GM23338 (cell line): Measurements from ENCODE around the gene CD6. TPM values are rescaled to one million over a fixed set of nuclear protein-coding genes. Genes with fewer than 3 reads are reported as not detected.

Experiments used
- ATAC-seq: fragments of 200-7000 bp; cut with Tn5 transposase; 3 replicates; pipeline ENCODE4 v1.9.1; 2020
- DNase-seq: peaks from one replicate; pipeline ENCODE4 v3.0.0-alpha.2; 2015; ENCODE audit warnings: low spot score
- H2AFZ ChIP-seq: fragments of 200-600 bp; sonication (generic); 2 replicates; pipeline ENCODE4 v1.8.0; 2016; ENCODE audit warnings: antibody characterized with exemption, mild to moderate bottlenecking, moderate library complexity
- H3F3A ChIP-seq: fragments of 200-600 bp; sonication (generic); replicated peaks from 2 replicates; pipeline ENCODE4 v1.8.0; 2017; ENCODE audit warnings: antibody characterized with exemption, mixed run types, low read depth
- H3K27ac ChIP-seq: fragments of 200-600 bp; sonication (generic); 2 replicates; pipeline ENCODE4 v1.6.1; 2016; ENCODE audit warnings: low read depth
- H3K27me3 ChIP-seq: fragments of 200-600 bp; sonication (generic); 2 replicates; pipeline ENCODE4 v1.8.0; 2016; ENCODE audit warnings: mild to moderate bottlenecking, mixed run types, moderate library complexity; ENCODE audit not compliant: insufficient read depth
- H3K36me3 ChIP-seq: fragments of 200-600 bp; sonication (generic); 2 replicates; pipeline ENCODE4 v1.8.0; 2016; ENCODE audit warnings: mild to moderate bottlenecking; ENCODE audit not compliant: insufficient read depth
- H3K4me1 ChIP-seq: fragments of 200-600 bp; sonication (generic); 2 replicates; pipeline ENCODE4 v1.8.0; 2016; ENCODE audit warnings: mild to moderate bottlenecking, moderate library complexity; ENCODE audit not compliant: insufficient read depth
- H3K4me2 ChIP-seq: fragments of 200-600 bp; sonication (generic); 2 replicates; pipeline ENCODE4 v1.7.1; 2017; ENCODE audit warnings: mixed run types
- H3K4me3 ChIP-seq: fragments of 200-600 bp; sonication (generic); 2 replicates; pipeline ENCODE4 v1.6.1; 2016; ENCODE audit warnings: mixed run types
- H3K79me2 ChIP-seq: fragments of 200-600 bp; sonication (generic); replicated peaks from 2 replicates; pipeline ENCODE4 v1.8.0; 2017; ENCODE audit warnings: mild to moderate bottlenecking; ENCODE audit not compliant: insufficient read depth
- H3K9me2 ChIP-seq: fragments of 200-600 bp; sonication (generic); 2 replicates; pipeline ENCODE4 v1.8.0; 2017; ENCODE audit not compliant: insufficient read depth
- H4K20me1 ChIP-seq: fragments of 200-600 bp; sonication (generic); replicated peaks from 2 replicates; pipeline ENCODE4 v1.8.0; 2017; ENCODE audit warnings: mild to moderate bottlenecking; ENCODE audit not compliant: insufficient read depth
- H3K27ac Mint-ChIP-seq: 2 replicates; pipeline ENCODE4 v1.8.0; 2020; ENCODE audit warnings: inconsistent platforms, mild to moderate bottlenecking, moderate library complexity, mixed read lengths
- H3K27me3 Mint-ChIP-seq: 3 replicates; pipeline ENCODE4 v1.8.0; 2022; ENCODE audit warnings: low read depth, mild to moderate bottlenecking, moderate library complexity, mixed read lengths, inconsistent platforms; ENCODE audit not compliant: insufficient read depth, poor library complexity
- H3K36me3 Mint-ChIP-seq: 3 replicates; pipeline ENCODE4 v1.8.0; 2021; ENCODE audit warnings: low read depth, mild to moderate bottlenecking, inconsistent platforms, moderate library complexity, mixed read lengths
- H3K4me1 Mint-ChIP-seq: 3 replicates; pipeline ENCODE4 v1.8.0; 2020; ENCODE audit warnings: mild to moderate bottlenecking, inconsistent platforms, mixed read lengths
- H3K4me3 Mint-ChIP-seq: 3 replicates; pipeline ENCODE4 v1.8.0; 2021; ENCODE audit warnings: moderate library complexity, mild to moderate bottlenecking, inconsistent platforms, mixed read lengths
- H3K9me3 Mint-ChIP-seq: 3 replicates; pipeline ENCODE4 v1.8.0; 2020; ENCODE audit warnings: moderate library complexity, mild to moderate bottlenecking, inconsistent platforms, mixed read lengths
- CREB1 ChIP-seq: fragments of 250-450 bp; sonication (Bioruptor Pico); IDR thresholded peaks from 2 replicates; pipeline ENCODE4 v1.5.0; 2020; ENCODE audit warnings: low read depth, mild to moderate bottlenecking, moderate library complexity
- CTCF ChIP-seq, 2 experiments: fragments of 200-600 bp in 1 of 2; sonication (generic) in 1 of 2; conservative IDR thresholded peaks; 2 replicates each; pipeline versions ENCODE4 v1.5.1 to v1.6.1; 2016 to 2017; ENCODE audit warnings: antibody characterized with exemption in 2 of 2, low read depth in 2 of 2, mild to moderate bottlenecking in 2 of 2, moderate library complexity in 1 of 2
- EZH2 ChIP-seq: fragments of 200-600 bp; sonication (generic); IDR thresholded peaks from one replicate; pipeline ENCODE4 v1.8.0; 2017; ENCODE audit warnings: antibody characterized with exemption, mild to moderate bottlenecking, low read depth; ENCODE audit not compliant: unreplicated experiment
- EZH2phosphoT487 ChIP-seq: fragments of 200-600 bp; sonication (generic); IDR thresholded peaks from one replicate; pipeline ENCODE4 v1.8.1; 2018; ENCODE audit warnings: antibody characterized with exemption; ENCODE audit not compliant: unreplicated experiment
- JUNB ChIP-seq: IDR thresholded peaks from one replicate; pipeline ENCODE4 v1.6.1; 2016; ENCODE audit warnings: antibody characterized with exemption; ENCODE audit not compliant: unreplicated experiment
- NANOG ChIP-seq: IDR thresholded peaks from 2 replicates; pipeline ENCODE4 v1.6.1; 2016; ENCODE audit warnings: antibody characterized with exemption, borderline replicate concordance
- POLR2AphosphoS5 ChIP-seq: IDR thresholded peaks from 2 replicates; pipeline ENCODE4 v1.6.1; 2016; ENCODE audit warnings: antibody characterized with exemption, low read depth
- STAT1 ChIP-seq: IDR thresholded peaks from one replicate; pipeline ENCODE4 v1.6.1; 2016; ENCODE audit warnings: antibody characterized with exemption; ENCODE audit not compliant: unreplicated experiment
- ZNF114 ChIP-seq: fragments of 250-450 bp; sonication (Bioruptor Pico); IDR thresholded peaks from 2 replicates; pipeline ENCODE4 v1.5.0; 2020; ENCODE audit warnings: mild to moderate bottlenecking, moderate library complexity
- ZNF331 ChIP-seq: fragments of 250-450 bp; sonication (Bioruptor Pico); IDR thresholded peaks from 2 replicates; pipeline ENCODE4 v1.5.0; 2020; ENCODE audit warnings: low read depth, mild to moderate bottlenecking, moderate library complexity
- polyA plus RNA-seq: library from polyadenylated mRNA; unstranded; fragments of >200 nt; fragmentation: Nextera tagmentation; extraction: Ambion mirVana; gene quantifications from 2 replicates; pipeline ENCODE4 v1.2.1, GENCODE V29; 2016
- total RNA-seq: library from RNA; depleted of rRNA; stranded (reverse); fragments of >200 nt; shearing (Covaris generic); gene quantifications from 2 replicates; pipeline ENCODE4 v1.2.3, GENCODE V29; 2014
- TF ChIP-seq, protein P1 (sequence below): IDR thresholded peaks from one replicate; pipeline ENCODE4 v1.6.1; 2018; ENCODE audit warnings: antibody characterized with exemption; ENCODE audit not compliant: unreplicated experiment
- TF ChIP-seq, protein P2 (sequence below): IDR thresholded peaks from 2 replicates; pipeline ENCODE4 v1.6.1; 2016; ENCODE audit warnings: antibody characterized with exemption

Gene CD6
- total and polyA plus RNA-seq, 2 experiments from 2014 or later = 0.49 TPM; not detected in 1

DNA sequence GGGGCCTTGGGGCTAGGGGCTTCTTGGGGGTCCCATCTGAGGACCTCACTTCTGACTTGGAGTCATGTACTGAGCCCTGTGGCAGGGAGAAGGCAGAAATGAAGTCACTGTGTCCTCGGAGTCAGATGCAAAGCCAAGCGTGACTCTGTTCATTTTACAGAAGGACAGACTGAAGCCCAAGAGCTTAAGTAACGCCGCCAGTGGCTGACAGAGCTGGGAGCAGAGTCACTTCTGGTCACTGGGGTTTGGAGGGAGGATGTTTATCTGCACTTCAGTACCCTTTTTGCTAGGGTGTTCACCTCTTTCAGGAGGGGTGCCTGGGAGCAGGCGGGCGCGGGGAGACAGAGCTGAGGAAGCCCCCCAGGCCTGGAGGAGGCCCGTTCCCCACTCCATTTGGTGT lies 10.7 kb downstream of the CD6 start:
- no peaks in the 10 kb centered on the region for H3K4me1 Mint-ChIP-seq
- H3K36me3 Mint-ChIP-seq = no peaks in the 10 kb centered on the region
- DNase-seq (no peak), ATAC-seq (no peak)
- no peaks in the 10 kb centered on the region for H4K20me1 ChIP-seq
- H3K36me3 ChIP-seq = no peaks in the 10 kb centered on the region
- no peak overlapping the region for H3K27ac ChIP-seq
- H3K4me3 Mint-ChIP-seq = no peak overlapping the region
- no peak overlapping the region for H2AFZ ChIP-seq
- H3K27me3 ChIP-seq = no peaks in the 10 kb centered on the region
- H3K4me2 ChIP-seq = no peak overlapping the region
- no peak for TF ChIP-seq ZNF114 (CRISPR knock-in tag)
- TF ChIP-seq EZH2phosphoT487 = no peak
- TF ChIP-seq STAT1 = no peak
- no peak for TF ChIP-seq CTCF (conservative IDR thresholded peaks at IDR 0.05; ENCODE audit: low read depth in 2 of 2)
- TF ChIP-seq ZNF331 (CRISPR knock-in tag) = no peak
- TF ChIP-seq POLR2AphosphoS5 = no peak
- TF ChIP-seq JUNB = no peak
- TF ChIP-seq, protein P1, sequence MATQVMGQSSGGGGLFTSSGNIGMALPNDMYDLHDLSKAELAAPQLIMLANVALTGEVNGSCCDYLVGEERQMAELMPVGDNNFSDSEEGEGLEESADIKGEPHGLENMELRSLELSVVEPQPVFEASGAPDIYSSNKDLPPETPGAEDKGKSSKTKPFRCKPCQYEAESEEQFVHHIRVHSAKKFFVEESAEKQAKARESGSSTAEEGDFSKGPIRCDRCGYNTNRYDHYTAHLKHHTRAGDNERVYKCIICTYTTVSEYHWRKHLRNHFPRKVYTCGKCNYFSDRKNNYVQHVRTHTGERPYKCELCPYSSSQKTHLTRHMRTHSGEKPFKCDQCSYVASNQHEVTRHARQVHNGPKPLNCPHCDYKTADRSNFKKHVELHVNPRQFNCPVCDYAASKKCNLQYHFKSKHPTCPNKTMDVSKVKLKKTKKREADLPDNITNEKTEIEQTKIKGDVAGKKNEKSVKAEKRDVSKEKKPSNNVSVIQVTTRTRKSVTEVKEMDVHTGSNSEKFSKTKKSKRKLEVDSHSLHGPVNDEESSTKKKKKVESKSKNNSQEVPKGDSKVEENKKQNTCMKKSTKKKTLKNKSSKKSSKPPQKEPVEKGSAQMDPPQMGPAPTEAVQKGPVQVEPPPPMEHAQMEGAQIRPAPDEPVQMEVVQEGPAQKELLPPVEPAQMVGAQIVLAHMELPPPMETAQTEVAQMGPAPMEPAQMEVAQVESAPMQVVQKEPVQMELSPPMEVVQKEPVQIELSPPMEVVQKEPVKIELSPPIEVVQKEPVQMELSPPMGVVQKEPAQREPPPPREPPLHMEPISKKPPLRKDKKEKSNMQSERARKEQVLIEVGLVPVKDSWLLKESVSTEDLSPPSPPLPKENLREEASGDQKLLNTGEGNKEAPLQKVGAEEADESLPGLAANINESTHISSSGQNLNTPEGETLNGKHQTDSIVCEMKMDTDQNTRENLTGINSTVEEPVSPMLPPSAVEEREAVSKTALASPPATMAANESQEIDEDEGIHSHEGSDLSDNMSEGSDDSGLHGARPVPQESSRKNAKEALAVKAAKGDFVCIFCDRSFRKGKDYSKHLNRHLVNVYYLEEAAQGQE = no peak
- no peak for TF ChIP-seq NANOG
- TF ChIP-seq, protein P2, sequence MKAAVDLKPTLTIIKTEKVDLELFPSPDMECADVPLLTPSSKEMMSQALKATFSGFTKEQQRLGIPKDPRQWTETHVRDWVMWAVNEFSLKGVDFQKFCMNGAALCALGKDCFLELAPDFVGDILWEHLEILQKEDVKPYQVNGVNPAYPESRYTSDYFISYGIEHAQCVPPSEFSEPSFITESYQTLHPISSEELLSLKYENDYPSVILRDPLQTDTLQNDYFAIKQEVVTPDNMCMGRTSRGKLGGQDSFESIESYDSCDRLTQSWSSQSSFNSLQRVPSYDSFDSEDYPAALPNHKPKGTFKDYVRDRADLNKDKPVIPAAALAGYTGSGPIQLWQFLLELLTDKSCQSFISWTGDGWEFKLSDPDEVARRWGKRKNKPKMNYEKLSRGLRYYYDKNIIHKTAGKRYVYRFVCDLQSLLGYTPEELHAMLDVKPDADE = no peak
- no peak for TF ChIP-seq CREB1
- TF ChIP-seq EZH2 = no peak
- H3K27me3 Mint-ChIP-seq = peaks cover 5% of the 10 kb centered on the region
- no peaks in the 10 kb centered on the region for H3K4me1 ChIP-seq
- H3K27ac Mint-ChIP-seq = no peak overlapping the region
- H3K9me2 ChIP-seq = no peaks in the 10 kb centered on the region
- no peaks in the 10 kb centered on the region for H3K9me3 Mint-ChIP-seq
- H3K79me2 ChIP-seq = no peaks in the 10 kb centered on the region
- H3K4me3 ChIP-seq = no peak overlapping the region
- no peaks in the 10 kb centered on the region for H3F3A ChIP-seq
